GM12873 (cell line): Measurements from ENCODE around the gene CNN3.

ENCODE experiments used
- CTCF ChIP-seq: IDR thresholded peaks from 2 replicates; pipeline ENCODE4 v1.5.1; 2012; ENCODE audit warnings: low read depth, mild to moderate bottlenecking, moderate library complexity, low read length, control low read depth; ENCODE audit not compliant: insufficient read depth; ENCODE audit errors: missing control alignments

The CNN3 gene

GRCh38 chr1:94895518-94895917 is 31.4 kb downstream of the CNN3 start:
- TF ChIP-seq CTCF, result no peak

GRCh38 chr1:94894630-94895029 is 32.3 kb downstream of the CNN3 start:
- TF ChIP-seq CTCF, result no peak

GRCh38 chr1:94892604-94893254 is 34.2 kb downstream of the CNN3 start:
- TF ChIP-seq CTCF, result no peak

- TF ChIP-seq CTCF, result no peak
Observed at GRCh38 chr1:94888201-94888600, 38.7 kb downstream of the CNN3 start.

GRCh38 chr1:94887603-94888171 is 39.2 kb downstream of the CNN3 start:
- TF ChIP-seq CTCF, result no peak

GRCh38 chr1:94887106-94887505 is 39.8 kb downstream of the CNN3 start:
- no peak for TF ChIP-seq CTCF

- TF ChIP-seq CTCF, result no peak
Observed at GRCh38 chr1:94886361-94886760, 40.5 kb downstream of the CNN3 start.

GRCh38 chr1:94884507-94884906 is 42.4 kb downstream of the CNN3 start:
- TF ChIP-seq CTCF, result no peak
